ENCODE results near the gene RPL35.
"Not testable (repeated sequence)": the region's sequence is repeated elsewhere in the genome, so short reads cannot be mapped to it uniquely, and the experiment has no call there.

GRCh38 chr9:124846467-124846866 lies 15.3 kb downstream of the RPL35 start:
- not testable (repeated sequence) for TF ChIP-seq CTCF, POLR2A (IDR thresholded peaks at IDR 0.05)
